Vagina (tissue), 2 donors: Measurements from ENCODE around the gene ABLIM2. TPM values are rescaled to one million over a fixed set of nuclear protein-coding genes. Genes with fewer than 3 reads are reported as not detected.

Experiments
- DNase-seq, 2 donors: peaks; one replicate each; pipeline ENCODE4 v3.0.0-alpha.2; 2017; ENCODE audit errors: extremely low spot score in 2 of 2
- H3K27ac ChIP-seq: fragments of 200-600 bp; sonication (generic); one replicate; pipeline ENCODE4 v1.5.1; 2019
- H3K27me3 ChIP-seq: fragments of 200-600 bp; sonication (generic); one replicate; pipeline ENCODE4 v1.5.1; 2019
- H3K36me3 ChIP-seq, 2 donors: fragments of 200-600 bp; sonication (generic); one replicate each; pipeline ENCODE4 v1.5.1; 2017 to 2019
- H3K4me1 ChIP-seq: fragments of 200-600 bp; sonication (generic); one replicate; pipeline ENCODE4 v1.5.1; 2019
- H3K4me3 ChIP-seq, 2 donors: fragments of 200-600 bp; sonication (generic); 1 replicate in 1 of 2; 2 replicates in 1 of 2; pipeline ENCODE4 v1.5.1; 2016 to 2019
- H3K9me3 ChIP-seq: fragments of 200-600 bp; sonication (generic); one replicate; pipeline ENCODE4 v1.5.1; 2019
- CTCF ChIP-seq, 3 experiments: fragments of 450-650 bp in 2 of 3; fragments of 200-600 bp in 1 of 3; sonication (generic) in 1 of 3; IDR thresholded peaks; one replicate each; pipeline ENCODE4 v1.5.1; 2017 to 2019; ENCODE audit warnings: antibody characterized with exemption in 3 of 3, mild to moderate bottlenecking in 2 of 3, moderate library complexity in 2 of 3
- POLR2A ChIP-seq, 2 donors: fragments of 450-650 bp; IDR thresholded peaks; one replicate each; pipeline ENCODE4 v1.6.1; 2017; ENCODE audit warnings: antibody characterized with exemption in 2 of 2, mild to moderate bottlenecking in 2 of 2, moderate library complexity in 2 of 2
- POLR2AphosphoS5 ChIP-seq, 2 donors: sonication (generic); formaldehyde crosslinking; IDR thresholded peaks; one replicate each; pipeline ENCODE4 v1.9.0; 2017; ENCODE audit warnings: antibody characterized with exemption in 2 of 2, mild to moderate bottlenecking in 2 of 2, low read depth in 1 of 2; ENCODE audit not compliant: insufficient read depth in 1 of 2
- intact Hi-C: fragments of 100-400 bp; cut with DNase I; formaldehyde crosslinking; loops from one replicate; pipeline ENCODE4 v1.15.1; 2023
- total RNA-seq: library from RNA; depleted of rRNA; stranded (reverse); fragments of >200 nt; gene quantifications from one replicate; pipeline ENCODE4 v1.2.3, GENCODE V29; 2016

The ABLIM2 gene
- total RNA-seq, 1 donor from 2014 or later = 15.5 TPM

DNA sequence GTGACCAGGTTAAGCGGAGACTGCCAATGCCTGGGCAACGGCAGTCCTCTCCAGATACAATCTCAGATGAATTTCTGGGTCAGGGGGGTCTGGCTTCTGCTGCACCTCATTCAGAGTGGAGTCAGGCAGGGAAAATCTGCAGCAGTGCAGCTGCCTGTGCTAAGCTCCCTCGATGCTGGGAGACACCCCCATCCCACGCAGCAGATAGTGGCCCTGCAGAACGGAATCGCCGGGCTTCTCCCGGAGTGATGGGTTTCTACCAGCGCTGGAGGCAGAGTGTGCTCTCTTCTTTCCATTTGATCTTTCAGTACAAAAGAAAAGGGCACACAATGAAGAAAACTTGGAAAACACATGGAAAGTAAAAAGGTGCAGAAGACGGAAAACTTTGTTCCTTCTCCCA lies 5.2 kb downstream of the ABLIM2 start:
- Histone ChIP-seq H3K4me1 (peaks cover 15% of the 10 kb centered on the region), H3K36me3 (no peaks in the 10 kb centered on the region), H3K27me3 (peaks cover 5% of the 10 kb centered on the region), H3K9me3 (no peaks in the 10 kb centered on the region), H3K27ac (no peak overlapping the region), H3K4me3 (no peak overlapping the region)
- no peak for TF ChIP-seq POLR2A (IDR thresholded peaks at IDR 0.05)
- TF ChIP-seq CTCF (IDR thresholded peaks at IDR 0.05) = no peak
- TF ChIP-seq POLR2AphosphoS5 (IDR thresholded peaks at IDR 0.05; ENCODE audit: insufficient read depth in 1 of 2, low read depth in 1 of 2) = no peak
- DNase-seq = no peak
- intact Hi-C loops = no loop called here

- intact Hi-C loops = no loop called here
- H3K4me1 ChIP-seq = peaks cover 9% of the 10 kb centered on the region
- no peaks in the 10 kb centered on the region for H3K9me3 ChIP-seq
- no peak overlapping the region for H3K27ac ChIP-seq
- H3K27me3 ChIP-seq = peaks cover under 1% of the 10 kb centered on the region
- no peak overlapping the region for H3K4me3 ChIP-seq
- H3K36me3 ChIP-seq = no peaks in the 10 kb centered on the region
- TF ChIP-seq POLR2AphosphoS5 (IDR thresholded peaks at IDR 0.05; ENCODE audit: insufficient read depth in 1 of 2, low read depth in 1 of 2) (no peak), POLR2A (IDR thresholded peaks at IDR 0.05) (no peak), CTCF (IDR thresholded peaks at IDR 0.05) (no peak)
- DNase-seq = no peak
Observed at GRCh38 chr4:8152865-8153257, 5.8 kb downstream of the ABLIM2 start.

DNA sequence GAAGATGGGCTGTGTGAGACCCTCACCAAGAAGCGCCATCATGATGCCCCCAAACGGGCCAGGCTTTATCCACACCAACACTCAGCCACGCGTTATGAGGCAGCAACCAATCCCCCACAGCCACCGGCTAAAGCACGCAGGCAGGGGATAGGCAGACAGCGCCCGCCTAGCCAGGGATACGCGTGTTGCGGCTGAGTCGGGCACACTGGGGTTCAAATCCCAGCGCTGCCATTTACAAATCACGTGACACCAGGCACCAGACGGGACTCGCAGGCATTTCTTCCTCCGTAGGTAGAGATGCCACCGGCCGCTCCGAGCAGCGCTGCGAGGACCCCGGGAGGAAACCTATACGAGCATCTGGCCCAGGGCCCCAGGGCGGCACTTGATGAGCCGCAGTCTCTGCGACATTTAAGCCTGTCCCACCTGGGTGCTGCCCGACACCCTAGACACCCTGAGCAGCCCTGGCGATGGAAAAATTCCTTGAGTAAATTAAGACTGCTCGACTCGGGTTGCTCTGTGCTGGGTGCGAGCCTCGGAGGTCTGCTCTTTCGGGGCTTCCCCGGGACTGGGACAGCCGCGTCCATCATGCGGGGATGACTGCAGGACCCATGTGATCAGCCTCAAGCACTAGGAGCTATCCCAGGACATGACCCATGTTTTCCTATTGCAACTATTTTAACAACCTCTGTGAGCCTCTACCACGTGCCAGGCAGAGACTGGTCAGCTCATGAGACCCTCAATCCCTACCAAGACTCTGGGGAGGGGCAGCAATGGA lies 6.3 kb downstream of the ABLIM2 start:
- intact Hi-C loops = no loop called here
- Histone ChIP-seq H3K36me3 (no peaks in the 10 kb centered on the region), H3K4me3 (no peak overlapping the region), H3K27ac (no peak overlapping the region), H3K4me1 (peaks cover 4% of the 10 kb centered on the region), H3K27me3 (no peaks in the 10 kb centered on the region), H3K9me3 (no peaks in the 10 kb centered on the region)
- no peak for TF ChIP-seq CTCF (IDR thresholded peaks at IDR 0.05)
- TF ChIP-seq POLR2A (IDR thresholded peaks at IDR 0.05) = no peak
- TF ChIP-seq POLR2AphosphoS5 (IDR thresholded peaks at IDR 0.05; ENCODE audit: insufficient read depth in 1 of 2, low read depth in 1 of 2) = no peak
- no peak for DNase-seq

DNA sequence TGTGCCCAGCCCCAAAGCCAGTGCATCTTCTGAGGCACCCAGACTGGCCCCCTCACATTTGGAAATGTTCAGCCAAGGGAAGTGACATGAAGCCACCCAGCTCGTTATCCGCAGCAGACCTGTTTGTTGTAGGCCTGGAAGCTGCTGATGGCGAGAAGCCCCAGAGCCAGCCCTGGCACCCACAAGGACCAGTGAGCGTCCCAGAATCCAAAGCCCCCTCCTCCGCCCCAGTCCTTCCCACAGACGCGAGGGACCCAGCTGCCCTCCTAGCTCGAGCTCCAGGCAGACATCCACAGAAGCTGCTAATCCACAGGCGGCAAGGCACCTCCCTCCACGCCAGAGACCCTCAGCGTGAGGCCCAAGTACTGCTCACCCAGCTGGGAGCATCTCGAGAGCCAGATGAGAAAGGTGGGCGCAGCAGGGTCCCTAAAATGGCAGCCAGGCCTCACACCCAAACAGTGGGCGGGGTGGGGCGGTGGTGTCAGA lies 7.4 kb downstream of the ABLIM2 start:
- intact Hi-C loops = no loop called here

More for the DNA sequence above, 7.4 kb downstream of the ABLIM2 start:
- TF ChIP-seq POLR2AphosphoS5 (IDR thresholded peaks at IDR 0.05; ENCODE audit: insufficient read depth in 1 of 2, low read depth in 1 of 2) (no peak), POLR2A (IDR thresholded peaks at IDR 0.05) (no peak), CTCF (IDR thresholded peaks at IDR 0.05) (no peak)
- no peaks in the 10 kb centered on the region for H3K4me1 ChIP-seq
- no peak for DNase-seq
- no peaks in the 10 kb centered on the region for H3K27me3 ChIP-seq
- no peaks in the 10 kb centered on the region for H3K36me3 ChIP-seq
- no peak overlapping the region for H3K4me3 ChIP-seq
- H3K9me3 ChIP-seq = no peaks in the 10 kb centered on the region
- H3K27ac ChIP-seq = no peak overlapping the region
